GM04503 (cell line): ENCODE measurements around the gene CNKSR3.

Experiments
- DNase-seq: peaks from one replicate; pipeline ENCODE4 v3.0.0-alpha.2; 2012; ENCODE audit warnings: low read depth

The CNKSR3 gene

GRCh38 chr6:154383273-154383672 is 127.2 kb downstream of the CNKSR3 start:
- no peak for DNase-seq

GRCh38 chr6:154382740-154383139 is 127.7 kb downstream of the CNKSR3 start:
- no peak for DNase-seq

GRCh38 chr6:154381548-154381947 is 128.9 kb downstream of the CNKSR3 start:
- DNase-seq: no peak

GRCh38 chr6:154380741-154381140 is 129.7 kb downstream of the CNKSR3 start:
- no peak for DNase-seq

GRCh38 chr6:154379585-154379984 is 130.9 kb downstream of the CNKSR3 start:
- no peak for DNase-seq

GRCh38 chr6:154378518-154378917 is 132.0 kb downstream of the CNKSR3 start:
- DNase-seq: no peak

- DNase-seq: no peak
Measured at GRCh38 chr6:154377726-154378125, 132.8 kb downstream of the CNKSR3 start.

- no peak for DNase-seq
Measured at GRCh38 chr6:154373971-154374370, 136.5 kb downstream of the CNKSR3 start.

GRCh38 chr6:154371281-154371680 is 139.2 kb downstream of the CNKSR3 start:
- no peak for DNase-seq

- no peak for DNase-seq
Measured at GRCh38 chr6:154370545-154370944, 139.9 kb downstream of the CNKSR3 start.

GRCh38 chr6:154367839-154368695 is 142.4 kb downstream of the CNKSR3 start:
- DNase-seq: no peak

GRCh38 chr6:154367336-154367735 is 143.1 kb downstream of the CNKSR3 start:
- DNase-seq: no peak

GRCh38 chr6:154363821-154364220 is 146.7 kb downstream of the CNKSR3 start:
- no peak for DNase-seq

- no peak for DNase-seq
Measured at GRCh38 chr6:154361476-154361875, 149.0 kb downstream of the CNKSR3 start.

GRCh38 chr6:154360476-154360875 is 150.0 kb downstream of the CNKSR3 start:
- no peak for DNase-seq

- no peak for DNase-seq
Measured at GRCh38 chr6:154359679-154360078, 150.8 kb downstream of the CNKSR3 start.

GRCh38 chr6:154359161-154359574 is 151.3 kb downstream of the CNKSR3 start:
- DNase-seq: no peak

- DNase-seq: no peak
Measured at GRCh38 chr6:154358019-154358545, 152.4 kb downstream of the CNKSR3 start.

- no peak for DNase-seq
Measured at GRCh38 chr6:154356690-154357089, 153.8 kb downstream of the CNKSR3 start, which contains the start of gene IPCEF1. Gene IPCEF1, minus strand, starts transcription at chr6:154356803. Its CDS starts 90,856 bp downstream, at chr6:154265947.

GRCh38 chr6:154356113-154356512 is 154.4 kb downstream of the CNKSR3 start:
- DNase-seq: no peak

- DNase-seq: no peak
Measured at GRCh38 chr6:154354265-154354777, 156.2 kb downstream of the CNKSR3 start.

- no peak for DNase-seq
Measured at GRCh38 chr6:154353626-154354025, 156.9 kb downstream of the CNKSR3 start.

GRCh38 chr6:154352898-154353585 is 157.4 kb downstream of the CNKSR3 start:
- DNase-seq: no peak
